ENCODE data around the gene AGT.

AGT gene

GRCh38 chr1:230713915-230714764, at the start of gene AGT:
Gene AGT, minus strand, starts transcription at chr1:230714122. Its CDS starts 3,299 bp downstream, at chr1:230710823.
- DNase-seq = no peak

GRCh38 chr1:230761443-230762167, 47.7 kb upstream of the AGT start:
- DNase-seq = no peak

GRCh38 chr1:230760360-230760827, 46.5 kb upstream of the AGT start:
- DNase-seq = no peak

GRCh38 chr1:230759369-230760065, 45.6 kb upstream of the AGT start:
- no peak for DNase-seq

GRCh38 chr1:230758709-230759368, 44.9 kb upstream of the AGT start:
- no peak for DNase-seq

- no peak for DNase-seq
These were observed 44.2 kb upstream of the AGT start for GRCh38 chr1:230757856-230758708.

- no peak for DNase-seq
These were observed 40.9 kb upstream of the AGT start for GRCh38 chr1:230754796-230755195.

- DNase-seq = no peak
These were observed 39.8 kb upstream of the AGT start for GRCh38 chr1:230753586-230754251.

GRCh38 chr1:230753191-230753585, 39.3 kb upstream of the AGT start:
- no peak for DNase-seq

GRCh38 chr1:230752407-230752806, 38.5 kb upstream of the AGT start:
- no peak for DNase-seq

GRCh38 chr1:230750986-230751625, 37.2 kb upstream of the AGT start:
- no peak for DNase-seq

- DNase-seq = no peak
These were observed 36.7 kb upstream of the AGT start for GRCh38 chr1:230750576-230750975.

- DNase-seq = no peak
These were observed 35.7 kb upstream of the AGT start for GRCh38 chr1:230749635-230750034.

GRCh38 chr1:230749150-230749549, 35.2 kb upstream of the AGT start:
- DNase-seq = no peak

- DNase-seq = no peak
These were observed 34.2 kb upstream of the AGT start for GRCh38 chr1:230747890-230748800.

- no peak for DNase-seq
These were observed 33.3 kb upstream of the AGT start, which contains the start of gene CAPN9 for GRCh38 chr1:230747127-230747730. Gene CAPN9, plus strand, starts transcription at chr1:230747388. Its CDS starts 109 bp downstream, at chr1:230747497.

GRCh38 chr1:230746617-230747016, 32.7 kb upstream of the AGT start:
- no peak for DNase-seq

GRCh38 chr1:230745071-230745470, 31.1 kb upstream of the AGT start:
- DNase-seq = no peak

- DNase-seq = no peak
These were observed 30.5 kb upstream of the AGT start for GRCh38 chr1:230744382-230744781.

Measured in activated CD4-positive, alpha-beta T cell treated with anti-CD3 and anti-CD28 coated beads, Interleukin-2, amount 50 U/mL, for 1 hour (primary cell).